ENCODE data around the gene GSG1.

Gene GSG1

DNA sequence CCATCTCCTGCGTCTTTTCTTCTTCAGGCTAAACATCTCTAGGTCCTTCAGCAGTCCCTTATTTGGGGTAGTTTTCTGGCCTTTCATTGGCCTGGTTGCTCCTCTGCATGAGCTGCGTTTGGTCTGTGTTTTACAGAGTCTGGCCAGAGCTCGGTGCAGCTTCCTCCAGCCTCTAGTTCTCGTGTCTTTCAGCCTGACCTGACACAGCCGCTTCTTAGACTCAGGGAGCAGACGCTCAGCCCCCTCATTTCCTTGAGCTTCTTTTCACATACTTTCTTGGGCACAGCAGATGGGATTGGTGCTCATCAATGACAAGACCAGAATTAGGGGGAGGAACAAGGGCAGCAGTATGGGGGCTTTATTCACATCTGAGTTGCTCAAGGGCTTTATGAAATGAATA, 13.6 kb upstream of the GSG1 start:
- DNase-seq (ENCODE audit: low read depth): no peak
- H3K4me1 ChIP-seq (ENCODE audit: control insufficient read depth, insufficient read depth, low read length): peaks cover 32% of the 10 kb centered on the region

GRCh38 chr12:13116259-13116658, 12.8 kb upstream of the GSG1 start:
- no peak overlapping the region for H3K4me3 ChIP-seq (ENCODE audit: low read length)
- H3K36me3 ChIP-seq (ENCODE audit: control insufficient read depth, insufficient read depth, low read length, severe bottlenecking): no peaks in the 10 kb centered on the region
- no peak overlapping the region for H3K9ac ChIP-seq (ENCODE audit: low read length)
- peaks cover 25% of the 10 kb centered on the region for H3K4me1 ChIP-seq (ENCODE audit: control insufficient read depth, insufficient read depth, low read length)
- H3K27me3 ChIP-seq (replicated peaks; ENCODE audit: control insufficient read depth, insufficient read depth, low read length): no peaks in the 10 kb centered on the region
- DNase-seq (ENCODE audit: low read depth): no peak
- peaks cover 3% of the 10 kb centered on the region for H3K9me3 ChIP-seq (ENCODE audit: control insufficient read depth, low read length)

More for the DNA sequence above, 13.6 kb upstream of the GSG1 start:
- peaks cover under 1% of the 10 kb centered on the region for H3K9me3 ChIP-seq (ENCODE audit: control insufficient read depth, low read length)
- H3K27me3 ChIP-seq (replicated peaks; ENCODE audit: control insufficient read depth, insufficient read depth, low read length): no peaks in the 10 kb centered on the region
- no peak overlapping the region for H3K4me3 ChIP-seq (ENCODE audit: low read length)
- H3K36me3 ChIP-seq (ENCODE audit: control insufficient read depth, insufficient read depth, low read length, severe bottlenecking): no peaks in the 10 kb centered on the region
- H3K9ac ChIP-seq (ENCODE audit: low read length): no peak overlapping the region

GRCh38 chr12:13114251-13115052, 11.0 kb upstream of the GSG1 start:
- H3K9ac ChIP-seq (ENCODE audit: low read length): no peak overlapping the region
- peaks cover 20% of the 10 kb centered on the region for H3K4me1 ChIP-seq (ENCODE audit: control insufficient read depth, insufficient read depth, low read length)
- peaks cover 3% of the 10 kb centered on the region for H3K9me3 ChIP-seq (ENCODE audit: control insufficient read depth, low read length)
- DNase-seq (ENCODE audit: low read depth): no peak
- no peaks in the 10 kb centered on the region for H3K36me3 ChIP-seq (ENCODE audit: control insufficient read depth, insufficient read depth, low read length, severe bottlenecking)
- H3K4me3 ChIP-seq (ENCODE audit: low read length): no peak overlapping the region
- H3K27me3 ChIP-seq (replicated peaks; ENCODE audit: control insufficient read depth, insufficient read depth, low read length): no peaks in the 10 kb centered on the region

DNA sequence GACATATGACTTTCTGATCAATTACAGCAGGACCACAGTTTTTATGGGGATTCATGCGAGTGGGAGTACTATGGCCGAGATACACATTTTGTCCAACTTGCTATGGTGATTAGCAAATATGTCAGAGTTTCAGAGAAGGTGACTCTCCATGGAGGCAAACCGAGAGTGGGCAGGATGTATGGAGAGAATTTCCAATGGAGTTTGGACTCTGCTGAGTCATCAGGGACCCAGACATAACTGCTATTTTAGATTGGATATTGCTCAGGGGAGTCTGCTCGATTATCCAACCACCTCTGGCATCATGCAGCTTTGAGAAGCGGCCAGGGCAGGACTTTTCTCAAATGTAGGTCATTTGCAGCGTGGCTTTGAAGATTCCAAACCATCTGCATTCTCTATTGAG, 9.5 kb upstream of the GSG1 start:
- Histone ChIP-seq H3K9ac (ENCODE audit: low read length) (no peak overlapping the region), H3K9me3 (ENCODE audit: control insufficient read depth, low read length) (peaks cover 9% of the 10 kb centered on the region), H3K4me1 (ENCODE audit: control insufficient read depth, insufficient read depth, low read length) (peaks cover 11% of the 10 kb centered on the region), H3K36me3 (ENCODE audit: control insufficient read depth, insufficient read depth, low read length, severe bottlenecking) (no peaks in the 10 kb centered on the region), H3K27me3 (replicated peaks; ENCODE audit: control insufficient read depth, insufficient read depth, low read length) (no peaks in the 10 kb centered on the region), H3K4me3 (ENCODE audit: low read length) (no peak overlapping the region)
- no peak for DNase-seq (ENCODE audit: low read depth)

- Histone ChIP-seq H3K9ac (ENCODE audit: low read length) (no peak overlapping the region), H3K4me1 (ENCODE audit: control insufficient read depth, insufficient read depth, low read length) (peaks cover 21% of the 10 kb centered on the region), H3K27me3 (replicated peaks; ENCODE audit: control insufficient read depth, insufficient read depth, low read length) (no peaks in the 10 kb centered on the region), H3K4me3 (ENCODE audit: low read length) (no peak overlapping the region), H3K36me3 (ENCODE audit: control insufficient read depth, insufficient read depth, low read length, severe bottlenecking) (no peaks in the 10 kb centered on the region), H3K9me3 (ENCODE audit: control insufficient read depth, low read length) (peaks cover 6% of the 10 kb centered on the region)
- DNase-seq (ENCODE audit: low read depth): no peak
Observed at GRCh38 chr12:13106666-13107065, 3.2 kb upstream of the GSG1 start.

DNA sequence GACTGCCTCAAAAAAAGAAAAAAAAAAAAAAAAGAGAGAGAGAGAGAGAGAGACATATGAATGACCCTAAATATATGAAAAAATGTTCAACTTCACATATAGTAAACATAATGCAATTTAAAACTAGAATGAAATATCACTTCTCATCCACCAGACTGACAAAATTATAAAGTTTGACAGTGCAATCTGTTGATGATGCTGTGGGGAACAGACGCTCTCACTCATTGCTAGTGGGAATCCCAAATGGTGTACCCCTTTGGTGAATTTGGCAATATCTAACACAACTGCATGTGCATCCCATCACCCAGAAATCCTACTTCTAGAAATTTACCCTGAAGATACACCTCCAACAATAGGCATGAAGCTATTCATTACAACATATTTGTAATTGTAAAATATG, 2.3 kb upstream of the GSG1 start:
- Histone ChIP-seq H3K36me3 (ENCODE audit: control insufficient read depth, insufficient read depth, low read length, severe bottlenecking) (no peaks in the 10 kb centered on the region), H3K4me1 (ENCODE audit: control insufficient read depth, insufficient read depth, low read length) (peaks cover 26% of the 10 kb centered on the region)

DNA sequence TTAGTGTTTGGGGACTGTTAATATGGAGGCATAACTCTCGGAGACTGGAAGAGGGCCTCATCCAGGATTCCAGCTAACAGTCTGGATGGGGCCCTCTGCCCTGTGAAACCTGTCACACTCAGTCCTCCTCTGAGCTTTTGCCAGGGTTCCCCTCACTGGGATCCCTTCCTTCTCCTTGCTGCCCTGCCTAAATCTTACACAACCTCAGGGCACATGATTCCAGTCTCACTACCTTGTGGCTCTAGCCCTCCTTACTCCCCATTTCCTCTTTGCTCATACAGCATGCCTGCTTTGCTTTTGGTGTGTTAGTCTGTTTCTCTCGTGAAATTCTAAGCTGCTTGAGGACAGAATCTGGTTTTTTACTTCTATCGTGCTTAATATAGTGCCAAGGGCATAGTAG, 942 bp upstream of the GSG1 start:
- Histone ChIP-seq H3K4me1 (ENCODE audit: control insufficient read depth, insufficient read depth, low read length) (peaks cover 39% of the 10 kb centered on the region), H3K4me3 (ENCODE audit: low read length) (no peak overlapping the region), H3K9ac (ENCODE audit: low read length) (no peak overlapping the region), H3K9me3 (ENCODE audit: control insufficient read depth, low read length) (peaks cover 6% of the 10 kb centered on the region), H3K27me3 (replicated peaks; ENCODE audit: control insufficient read depth, insufficient read depth, low read length) (no peaks in the 10 kb centered on the region), H3K36me3 (ENCODE audit: control insufficient read depth, insufficient read depth, low read length, severe bottlenecking) (no peaks in the 10 kb centered on the region)
- DNase-seq (ENCODE audit: low read depth): no peak

More for the DNA sequence above, 2.3 kb upstream of the GSG1 start:
- Histone ChIP-seq H3K4me3 (ENCODE audit: low read length) (no peak overlapping the region), H3K9ac (ENCODE audit: low read length) (no peak overlapping the region), H3K27me3 (replicated peaks; ENCODE audit: control insufficient read depth, insufficient read depth, low read length) (no peaks in the 10 kb centered on the region), H3K9me3 (ENCODE audit: control insufficient read depth, low read length) (peaks cover 6% of the 10 kb centered on the region)
- DNase-seq (ENCODE audit: low read depth): no peak

DNA sequence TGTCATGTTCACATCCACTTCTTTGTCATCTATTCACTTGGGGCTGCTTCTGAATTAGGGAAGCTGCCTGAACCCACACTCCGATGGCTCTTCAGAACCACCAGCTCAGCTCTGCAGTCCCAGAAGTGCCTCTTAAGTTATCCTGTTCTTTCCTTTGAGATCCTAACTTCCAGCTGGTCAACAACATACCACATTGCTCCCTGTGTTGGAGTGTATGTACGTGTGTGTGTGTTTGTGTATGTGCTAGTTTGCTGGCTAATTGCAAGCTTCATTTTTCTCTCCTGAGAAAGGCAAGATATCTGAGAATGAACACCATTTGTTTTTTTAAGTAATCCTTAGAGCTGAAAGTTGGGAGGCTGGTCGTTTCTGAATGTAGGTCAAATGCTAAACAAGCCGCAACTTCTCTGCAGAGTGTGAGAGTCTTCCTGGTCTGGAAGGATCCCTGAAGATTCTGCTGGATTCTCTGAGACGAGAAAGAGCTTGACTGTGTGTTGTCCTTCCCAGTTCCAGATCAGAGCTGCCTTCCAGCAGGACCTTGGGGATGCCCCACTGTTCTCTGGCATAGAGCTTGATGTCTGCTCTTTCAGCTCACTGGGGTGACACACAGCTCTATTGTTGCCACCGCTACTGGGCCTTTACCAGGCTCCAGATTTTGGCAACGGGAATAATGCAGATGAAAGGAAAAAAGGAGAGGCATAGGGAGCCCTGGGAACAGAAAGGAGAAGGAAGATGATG, 839 bp downstream of the GSG1 start:
- H3K4me1 ChIP-seq (ENCODE audit: control insufficient read depth, insufficient read depth, low read length): peaks cover 51% of the 10 kb centered on the region
- peak overlapping the region; percentile 86 for H3K9ac ChIP-seq (ENCODE audit: low read length)
- H3K9me3 ChIP-seq (ENCODE audit: control insufficient read depth, low read length): no peaks in the 10 kb centered on the region
- H3K36me3 ChIP-seq (ENCODE audit: control insufficient read depth, insufficient read depth, low read length, severe bottlenecking): no peaks in the 10 kb centered on the region
- H3K4me3 ChIP-seq (ENCODE audit: low read length): peak overlapping the region; percentile 73
- DNase-seq (ENCODE audit: low read depth): peak; percentile 57
- H3K27me3 ChIP-seq (replicated peaks; ENCODE audit: control insufficient read depth, insufficient read depth, low read length): no peaks in the 10 kb centered on the region

GRCh38 chr12:13101821-13102375, 1.6 kb downstream of the GSG1 start:
- no peaks in the 10 kb centered on the region for H3K36me3 ChIP-seq (ENCODE audit: control insufficient read depth, insufficient read depth, low read length, severe bottlenecking)
- peak overlapping the region; percentile 86 for H3K9ac ChIP-seq (ENCODE audit: low read length)
- peak; percentile 67 for DNase-seq (ENCODE audit: low read depth)
- no peaks in the 10 kb centered on the region for H3K27me3 ChIP-seq (replicated peaks; ENCODE audit: control insufficient read depth, insufficient read depth, low read length)
- H3K4me1 ChIP-seq (ENCODE audit: control insufficient read depth, insufficient read depth, low read length): peaks cover 58% of the 10 kb centered on the region
- H3K9me3 ChIP-seq (ENCODE audit: control insufficient read depth, low read length): no peaks in the 10 kb centered on the region
- peak overlapping the region; percentile 73 for H3K4me3 ChIP-seq (ENCODE audit: low read length)

DNA sequence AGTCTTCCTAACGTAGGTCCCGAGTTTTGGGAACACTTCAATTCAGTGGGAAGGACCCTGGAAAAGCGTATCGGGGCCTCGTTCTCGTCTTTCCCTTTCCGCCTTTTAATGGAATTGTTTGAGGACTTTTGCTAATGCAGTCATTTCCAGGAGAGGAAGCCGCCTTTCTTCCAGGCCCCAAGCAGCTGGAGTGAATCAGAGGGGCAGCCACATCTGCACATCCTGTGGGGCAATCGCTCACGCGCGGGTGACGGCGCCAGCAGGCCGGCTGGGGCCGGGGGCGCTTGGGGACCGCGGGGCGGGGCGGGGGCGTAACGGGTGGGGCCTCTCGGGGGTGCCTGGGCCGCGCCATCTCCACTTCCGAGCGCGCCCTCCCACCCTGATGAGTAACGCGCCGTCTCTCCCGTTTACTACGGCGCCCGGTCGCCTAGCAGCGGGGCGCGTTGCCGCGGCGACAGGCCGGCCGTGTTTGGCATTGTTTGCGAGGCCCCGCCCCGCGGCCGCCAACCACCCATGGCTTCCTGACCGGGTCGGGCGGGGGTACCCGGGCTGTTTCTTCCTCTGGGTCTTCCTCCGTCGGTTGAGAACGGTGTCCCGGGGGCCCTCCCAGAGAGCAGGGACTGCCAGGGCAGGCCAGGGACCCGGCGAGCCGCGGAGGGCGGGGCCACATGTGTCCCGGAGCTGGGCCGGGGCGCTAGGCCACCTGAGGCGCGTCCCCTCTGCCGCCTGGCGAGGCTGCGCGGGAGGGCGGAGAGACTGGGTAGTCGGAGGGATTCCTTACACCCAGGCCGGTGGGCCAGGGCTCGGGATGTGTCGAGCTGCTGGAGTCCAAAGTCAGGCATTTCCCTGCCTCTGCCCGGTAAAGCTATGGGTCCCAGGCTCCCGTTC, 2.3 kb downstream of the GSG1 start:
- H3K9ac ChIP-seq (ENCODE audit: low read length): peak overlapping the region; percentile 89
- H3K9me3 ChIP-seq (ENCODE audit: control insufficient read depth, low read length): no peaks in the 10 kb centered on the region
- peak overlapping the region; percentile 73 for H3K4me3 ChIP-seq (ENCODE audit: low read length)
- H3K36me3 ChIP-seq (ENCODE audit: control insufficient read depth, insufficient read depth, low read length, severe bottlenecking): no peaks in the 10 kb centered on the region
- H3K4me1 ChIP-seq (ENCODE audit: control insufficient read depth, insufficient read depth, low read length): peaks cover 64% of the 10 kb centered on the region
- no peaks in the 10 kb centered on the region for H3K27me3 ChIP-seq (replicated peaks; ENCODE audit: control insufficient read depth, insufficient read depth, low read length)
- DNase-seq (ENCODE audit: low read depth): peak; percentile 97

- no peaks in the 10 kb centered on the region for H3K36me3 ChIP-seq (ENCODE audit: control insufficient read depth, insufficient read depth, low read length, severe bottlenecking)
- H3K9me3 ChIP-seq (ENCODE audit: control insufficient read depth, low read length): no peaks in the 10 kb centered on the region
- no peak for DNase-seq (ENCODE audit: low read depth)
- H3K4me1 ChIP-seq (ENCODE audit: control insufficient read depth, insufficient read depth, low read length): peaks cover 64% of the 10 kb centered on the region
- H3K9ac ChIP-seq (ENCODE audit: low read length): peak overlapping the region; percentile 89
- peak overlapping the region; percentile 71 for H3K4me3 ChIP-seq (ENCODE audit: low read length)
- no peaks in the 10 kb centered on the region for H3K27me3 ChIP-seq (replicated peaks; ENCODE audit: control insufficient read depth, insufficient read depth, low read length)
Observed at GRCh38 chr12:13100605-13100881, 2.9 kb downstream of the GSG1 start.
